ENCODE measurements around the gene RBFOX1.

- TF ChIP-seq CTCF (conservative IDR thresholded peaks at IDR 0.05; ENCODE audit: low read length): no peak
- TF ChIP-seq EZH2phosphoT487 (IDR thresholded peaks at IDR 0.05; ENCODE audit: borderline replicate concordance): no peak
Measured at GRCh38 chr16:7714775-7715174, 382.1 kb downstream of the RBFOX1 start.
